ENCODE results near the gene JAKMIP3.

GRCh38 chr10:132028706-132029105, 37.0 kb upstream of the JAKMIP3 start:
- TF ChIP-seq CTCF (IDR thresholded peaks at IDR 0.05): no peak
- TF ChIP-seq POLR2A (IDR thresholded peaks at IDR 0.05): no peak

Data from adrenal gland (tissue), 5 donors.